IMR-90 (cell line): ENCODE results near the gene KIAA0825. TPM values are rescaled to one million over a fixed set of nuclear protein-coding genes. Genes with fewer than 3 reads are reported as not detected.
A peak's percentile ranks its signal among the peaks of the same experiment; 100 is the strongest.

Experiments used
- ATAC-seq: fragments of 200-7000 bp; cut with Tn5 transposase; 2 replicates; pipeline ENCODE4 v1.9.1; 2020; ENCODE audit warnings: low read depth, mild to moderate bottlenecking, moderate library complexity
- BruUV-seq: library from RNA; stranded (reverse); fragments of 400-500 nt; replicated peaks from 2 replicates; lab custom pipeline; 2021; lab: Mats Ljungman, UMichigan
- CTCF ChIA-PET: fragments of 300-600 bp; formaldehyde crosslinking; extraction: SDS; loops from one replicate; lab custom pipeline; 2021; ENCODE audit warnings: antibody characterized with exemption; lab: Yijun Ruan, JAX
- POLR2A ChIA-PET: fragments of 300-600 bp; sonication (Branson Sonifier 250); formaldehyde crosslinking; loops from one replicate; lab custom pipeline; 2022; ENCODE audit warnings: antibody characterized with exemption; ENCODE audit not compliant: unreplicated experiment; lab: Charles Lee
- DNase-seq: peaks from one replicate; pipeline ENCODE4 v3.0.0; 2013
- H2AFZ ChIP-seq: replicated peaks from 2 replicates; pipeline ENCODE3; 2013; ENCODE audit warnings: low read length, mild to moderate bottlenecking; ENCODE audit not compliant: poor library complexity
- H2AK5ac ChIP-seq: 2 replicates; pipeline ENCODE4 v1.6.1; 2013; ENCODE audit warnings: low read depth, low read length, inconsistent platforms
- H2AK9ac ChIP-seq: replicated peaks from 2 replicates; pipeline ENCODE3; 2013; ENCODE audit warnings: mild to moderate bottlenecking, low read depth, low read length, moderate library complexity; ENCODE audit not compliant: poor library complexity
- H2BK120ac ChIP-seq: 2 replicates; pipeline ENCODE4 v1.6.1; 2013; ENCODE audit warnings: low read depth, low read length, inconsistent platforms
- H2BK15ac ChIP-seq: 3 replicates; pipeline ENCODE4 v1.6.1; 2013; ENCODE audit warnings: low read depth, low read length, inconsistent platforms
- H2BK20ac ChIP-seq: 2 replicates; pipeline ENCODE4 v1.6.1; 2013; ENCODE audit warnings: low read depth, mild to moderate bottlenecking, inconsistent platforms, low read length, moderate library complexity
- H2BK5ac ChIP-seq: 2 replicates; pipeline ENCODE4 v1.6.1; 2013; ENCODE audit warnings: mild to moderate bottlenecking, low read depth, low read length, inconsistent platforms; ENCODE audit not compliant: poor library complexity, severe bottlenecking
- H3K14ac ChIP-seq: replicated peaks from 2 replicates; pipeline ENCODE4 v1.6.1; 2013; ENCODE audit warnings: low read depth, low read length, inconsistent platforms
- H3K18ac ChIP-seq: 2 replicates; pipeline ENCODE4 v1.6.1; 2013; ENCODE audit warnings: low read depth, low read length, control low read depth
- H3K23ac ChIP-seq: 2 replicates; pipeline ENCODE4 v1.6.1; 2013; ENCODE audit warnings: low read depth, low read length, inconsistent platforms
- H3K27ac ChIP-seq: 2 replicates; pipeline ENCODE4 v1.5.1; 2013; ENCODE audit warnings: mild to moderate bottlenecking, control low read depth, low read length; ENCODE audit not compliant: insufficient read depth
- H3K27me3 ChIP-seq: 2 replicates; pipeline ENCODE4 v1.6.1; 2013; ENCODE audit warnings: low read length; ENCODE audit not compliant: control insufficient read depth, insufficient read depth
- H3K36me3 ChIP-seq: 2 replicates; pipeline ENCODE4 v1.6.1; 2013; ENCODE audit warnings: low read length, mixed read lengths; ENCODE audit not compliant: control insufficient read depth, insufficient read depth
- H3K4ac ChIP-seq: 2 replicates; pipeline ENCODE4 v1.6.1; 2013; ENCODE audit warnings: low read depth, low read length, inconsistent platforms
- H3K4me1 ChIP-seq: 2 replicates; pipeline ENCODE4 v1.6.1; 2013; ENCODE audit warnings: low read length, mixed read lengths; ENCODE audit not compliant: control insufficient read depth, insufficient read depth
- H3K4me2 ChIP-seq: 2 replicates; pipeline ENCODE4 v1.6.1; 2013; ENCODE audit warnings: low read depth, mild to moderate bottlenecking, control low read depth, low read length, moderate library complexity
- H3K4me3 ChIP-seq: 2 replicates; pipeline ENCODE4 v1.5.1; 2013; ENCODE audit warnings: low read depth, mild to moderate bottlenecking, control low read depth, low read length, moderate library complexity; ENCODE audit not compliant: insufficient read depth
- H3K56ac ChIP-seq: 2 replicates; pipeline ENCODE4 v1.6.1; 2013; ENCODE audit warnings: low read length, inconsistent platforms; ENCODE audit not compliant: insufficient read depth; ENCODE audit errors: extremely low read depth
- H3K79me1 ChIP-seq, 2 experiments: 2 replicates each; pipeline ENCODE4 v1.6.1; 2013; ENCODE audit warnings: low read length in 2 of 2, inconsistent platforms in 1 of 2, low read depth in 1 of 2
- H3K9ac ChIP-seq: 2 replicates; pipeline ENCODE4 v1.6.1; 2013; ENCODE audit warnings: low read depth, low read length, control low read depth
- H3K9me1 ChIP-seq: 2 replicates; pipeline ENCODE4 v1.6.1; 2013; ENCODE audit warnings: low read length, inconsistent platforms; ENCODE audit not compliant: insufficient read depth
- H3K9me3 ChIP-seq: 2 replicates; pipeline ENCODE4 v1.6.1; 2013; ENCODE audit warnings: low read length; ENCODE audit not compliant: control insufficient read depth, insufficient read depth
- H4K20me1 ChIP-seq: 2 replicates; pipeline ENCODE4 v1.6.1; 2013; ENCODE audit warnings: low read length, inconsistent platforms; ENCODE audit not compliant: insufficient read depth
- H4K5ac ChIP-seq: 2 replicates; pipeline ENCODE4 v1.6.1; 2013; ENCODE audit warnings: mild to moderate bottlenecking, low read depth, low read length, control low read depth
- H4K8ac ChIP-seq, 2 experiments: 2 replicates each; pipeline ENCODE4 v1.6.1; 2013; ENCODE audit warnings: low read depth in 2 of 2, low read length in 2 of 2, control low read depth in 1 of 2, inconsistent platforms in 1 of 2
- H4K91ac ChIP-seq: 2 replicates; pipeline ENCODE4 v1.6.1; 2013; ENCODE audit warnings: low read depth, low read length, inconsistent platforms; ENCODE audit not compliant: insufficient read depth
- BHLHE40 ChIP-seq: fragments of 150-350 bp; IDR thresholded peaks from 2 replicates; pipeline ENCODE4 v1.6.1; 2016; ENCODE audit warnings: mild to moderate bottlenecking, low read depth, low read length
- CEBPB ChIP-seq: IDR thresholded peaks from 2 replicates; pipeline ENCODE4 v1.6.1; 2012; ENCODE audit warnings: low read depth, low read length, improper control_type of control experiment
- CHD1 ChIP-seq: IDR thresholded peaks from 2 replicates; pipeline ENCODE4 v1.6.1; 2012; ENCODE audit warnings: low read depth, low read length, improper control_type of control experiment
- ELK1 ChIP-seq: fragments of 150-350 bp; IDR thresholded peaks from 2 replicates; pipeline ENCODE4 v1.6.1; 2016; ENCODE audit warnings: low read depth, mild to moderate bottlenecking, low read length, moderate library complexity, borderline replicate concordance
- FOS ChIP-seq: fragments of 150-350 bp; IDR thresholded peaks from 2 replicates; pipeline ENCODE4 v1.6.1; 2016; ENCODE audit warnings: low read depth, low read length
- MAFK ChIP-seq: IDR thresholded peaks from 2 replicates; pipeline ENCODE4 v1.6.1; 2012; ENCODE audit warnings: low read depth, low read length, improper control_type of control experiment
- MAZ ChIP-seq: IDR thresholded peaks from 2 replicates; pipeline ENCODE4 v1.6.1; 2012; ENCODE audit warnings: low read depth, mild to moderate bottlenecking, low read length, improper control_type of control experiment, moderate library complexity, borderline replicate concordance
- MXI1 ChIP-seq: IDR thresholded peaks from 2 replicates; pipeline ENCODE4 v1.6.1; 2012; ENCODE audit warnings: low read depth, mild to moderate bottlenecking, low read length, moderate library complexity, borderline replicate concordance
- NFE2L2 ChIP-seq: fragments of 150-350 bp; IDR thresholded peaks from 2 replicates; pipeline ENCODE4 v1.6.1; 2016; ENCODE audit warnings: low read depth, mild to moderate bottlenecking, low read length
- RAD21 ChIP-seq: IDR thresholded peaks from 2 replicates; pipeline ENCODE4 v1.6.1; 2012; ENCODE audit warnings: low read length, improper control_type of control experiment
- RCOR1 ChIP-seq: IDR thresholded peaks from 2 replicates; pipeline ENCODE4 v1.6.1; 2012; ENCODE audit warnings: mild to moderate bottlenecking, low read length, improper control_type of control experiment; ENCODE audit not compliant: insufficient replicate concordance
- SMC3 ChIP-seq: fragments of 150-350 bp; IDR thresholded peaks from 2 replicates; pipeline ENCODE4 v1.6.1; 2016; ENCODE audit warnings: low read depth, mild to moderate bottlenecking, antibody characterized with exemption, low read length, moderate library complexity
- USF2 ChIP-seq: fragments of 150-350 bp; IDR thresholded peaks from 2 replicates; pipeline ENCODE4 v1.6.1; 2017; ENCODE audit warnings: mild to moderate bottlenecking, antibody characterized with exemption, low read length, low read depth
- WGBS, 2 experiments: methylation state at CpG; one replicate each; pipeline versions ENCODE4 v1.1.5 to v1.1.7; 2013; ENCODE audit warnings: missing lambda C conversion rate in 2 of 2; ENCODE audit not compliant: insufficient read length in 1 of 2; ENCODE audit errors: extremely low coverage in 2 of 2; 5-methylcytosine and 5-hydroxymethylcytosine counted together
- dilution Hi-C: fragments of 300-500 bp; cut with HindIII; formaldehyde crosslinking; loops from one replicate; pipeline ENCODE4 v1.14.3; 2018; ENCODE audit warnings: low sequenced_read_pairs; ENCODE audit not compliant: unreplicated experiment
- in situ Hi-C: fragments of 300-500 bp; cut with MboI; formaldehyde crosslinking; loops from 3 replicates; pipeline ENCODE4 v1.14.3; 2019; ENCODE audit warnings: low sequenced_read_pairs, inconsistent platforms, mixed read lengths
- intact Hi-C: fragments of 100-400 bp; cut with micrococcal nuclease; formaldehyde crosslinking; loops from 2 replicates; pipeline ENCODE4 v1.10.0; 2022
- polyA plus RNA-seq, 3 experiments: library from polyadenylated mRNA; depleted of rRNA; stranded (reverse); fragments of >200 nt; gene quantifications; 2 replicates each; pipeline ENCODE4 v1.2.3, GENCODE V29; 2012; ENCODE audit warnings: low replicate concordance in 1 of 3
- total RNA-seq: library from RNA; depleted of rRNA; stranded (reverse); fragments of >200 nt; gene quantifications from 2 replicates; pipeline ENCODE4 v1.2.3, GENCODE V29; 2012
- TF ChIP-seq, protein P1 (sequence below): conservative IDR thresholded peaks from 2 replicates; pipeline ENCODE4 v1.5.1; 2012; ENCODE audit warnings: mild to moderate bottlenecking, low read depth, low read length, improper control_type of control experiment

KIAA0825 gene
- total and polyA plus RNA-seq, 2 of the 4 experiments (the other 2 are of a cell fraction), result 0.46 to 1.8 TPM

- H4K8ac ChIP-seq, result no peak overlapping the region
- ATAC-seq, result no peak
- no peak overlapping the region for H3K4me2 ChIP-seq
- H2BK15ac ChIP-seq, result no peak overlapping the region
- no peak overlapping the region for H3K9ac ChIP-seq
- intact Hi-C loops (no loop called here), in situ Hi-C loops (no loop called here), dilution Hi-C loops (no loop called here)
- peaks cover 3% of the 10 kb centered on the region; the same call in 1 of the 2 replicates for H3K9me1 ChIP-seq
- no peak for TF ChIP-seq NFE2L2
- TF ChIP-seq ELK1, result no peak
- no peak for TF ChIP-seq BHLHE40
- no peak for TF ChIP-seq MAZ
- TF ChIP-seq FOS, result no peak
- no peak for TF ChIP-seq RCOR1
- no peak for TF ChIP-seq CHD1
- no peak for TF ChIP-seq RAD21
- no peak for TF ChIP-seq MXI1
- no peak for TF ChIP-seq MAFK
- TF ChIP-seq USF2, result no peak
- no peak for TF ChIP-seq SMC3
- TF ChIP-seq, protein P1, sequence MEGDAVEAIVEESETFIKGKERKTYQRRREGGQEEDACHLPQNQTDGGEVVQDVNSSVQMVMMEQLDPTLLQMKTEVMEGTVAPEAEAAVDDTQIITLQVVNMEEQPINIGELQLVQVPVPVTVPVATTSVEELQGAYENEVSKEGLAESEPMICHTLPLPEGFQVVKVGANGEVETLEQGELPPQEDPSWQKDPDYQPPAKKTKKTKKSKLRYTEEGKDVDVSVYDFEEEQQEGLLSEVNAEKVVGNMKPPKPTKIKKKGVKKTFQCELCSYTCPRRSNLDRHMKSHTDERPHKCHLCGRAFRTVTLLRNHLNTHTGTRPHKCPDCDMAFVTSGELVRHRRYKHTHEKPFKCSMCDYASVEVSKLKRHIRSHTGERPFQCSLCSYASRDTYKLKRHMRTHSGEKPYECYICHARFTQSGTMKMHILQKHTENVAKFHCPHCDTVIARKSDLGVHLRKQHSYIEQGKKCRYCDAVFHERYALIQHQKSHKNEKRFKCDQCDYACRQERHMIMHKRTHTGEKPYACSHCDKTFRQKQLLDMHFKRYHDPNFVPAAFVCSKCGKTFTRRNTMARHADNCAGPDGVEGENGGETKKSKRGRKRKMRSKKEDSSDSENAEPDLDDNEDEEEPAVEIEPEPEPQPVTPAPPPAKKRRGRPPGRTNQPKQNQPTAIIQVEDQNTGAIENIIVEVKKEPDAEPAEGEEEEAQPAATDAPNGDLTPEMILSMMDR, result no peak
- TF ChIP-seq CEBPB, result no peak
- no peaks in the 10 kb centered on the region for H3K79me1 ChIP-seq
- no TSS peak for BruUV-seq
- H3K9me3 ChIP-seq, result no peaks in the 10 kb centered on the region
- peak overlapping the region; percentile 28; the same call in 1 of the 2 replicates for H3K18ac ChIP-seq
- no peak overlapping the region for H3K4ac ChIP-seq
- no peak overlapping the region for H2AFZ ChIP-seq
- no peaks in the 10 kb centered on the region for H3K36me3 ChIP-seq
- no peak overlapping the region for H3K23ac ChIP-seq
- H2AK5ac ChIP-seq, result no peak overlapping the region
- no peak overlapping the region for H3K4me3 ChIP-seq
- H4K91ac ChIP-seq, result no peak overlapping the region
- H2BK20ac ChIP-seq, result no peak overlapping the region
- no peak overlapping the region for H2BK5ac ChIP-seq
- no peak for DNase-seq
- no peak overlapping the region for H2AK9ac ChIP-seq
- ChIA-PET POLR2A (no interaction called here), CTCF (no interaction called here)
- no peak overlapping the region for H3K56ac ChIP-seq
- H3K27ac ChIP-seq, result no peak overlapping the region
- 100% methylated on average over 3 of the region's 8 CpGs; no CpG with 5 or more reads in 1 of the 2 experiments for WGBS, 2 experiments
- no peak overlapping the region; the same call in 1 of the 2 replicates for H2BK120ac ChIP-seq
- no peak overlapping the region for H3K14ac ChIP-seq
- no peaks in the 10 kb centered on the region; the same call in 1 of the 2 replicates for H3K4me1 ChIP-seq
- no peak overlapping the region for H4K5ac ChIP-seq
- no peaks in the 10 kb centered on the region for H4K20me1 ChIP-seq
- H3K27me3 ChIP-seq, result 0 out of 2 replicates have a peak, but pooled peaks cover 2% of the 10 kb centered on the region
Observed at GRCh38 chr5:94209774-94210355, 408.5 kb downstream of the KIAA0825 start.
